RWPE1 (cell line): ENCODE measurements around the gene CNTN4.

ENCODE experiments used
- CTCF ChIA-PET: fragments of 350-600 bp; sonication (Branson Sonifier 250); formaldehyde crosslinking; extraction: SDS; loops from one replicate; lab custom pipeline; 2021; lab: Yijun Ruan, JAX
- POLR2A ChIA-PET: fragments of 400-600 bp; formaldehyde crosslinking; extraction: SDS; loops from one replicate; lab custom pipeline; 2020; ENCODE audit warnings: antibody characterized with exemption; ENCODE audit not compliant: low non-redundant PET; lab: Yijun Ruan, JAX
- DNase-seq: peaks from one replicate; pipeline ENCODE4 v3.0.0; 2012; ENCODE audit warnings: low spot score
- H3K27ac ChIP-seq: fragments of 450-650 bp; 2 replicates; pipeline ENCODE4 v1.5.1; 2017
- TF ChIP-seq, protein P1 (sequence below): fragments of 450-650 bp; conservative IDR thresholded peaks from 2 replicates; pipeline ENCODE4 v1.5.1; 2017; ENCODE audit warnings: low read depth, mild to moderate bottlenecking

The CNTN4 gene

DNA sequence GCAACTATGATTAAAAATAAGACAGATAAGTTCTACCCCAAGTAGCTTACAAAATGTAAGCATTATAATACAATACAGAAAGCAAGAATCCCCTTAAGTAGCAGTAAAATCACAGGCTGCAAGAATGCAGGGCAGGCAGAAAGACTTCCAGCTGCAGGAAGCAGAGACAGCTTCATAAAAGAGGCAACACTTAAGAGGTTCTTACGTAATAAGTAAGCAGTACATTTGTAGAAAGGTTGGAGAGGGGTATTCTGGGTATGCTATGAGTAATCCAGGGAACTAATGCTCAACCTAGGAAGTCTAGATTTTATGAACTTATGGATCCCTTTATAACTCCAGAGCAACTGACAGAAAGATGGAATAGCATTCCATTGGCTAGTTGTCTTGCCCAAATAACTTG, 859.9 kb downstream of the CNTN4 start:
- CTCF ChIA-PET = interaction anchor here (0.6 kb wide), 1 partner anchor 36 kb away, joined by 3 read pairs; no protein-coding TSS in a partner anchor
- H3K27ac ChIP-seq = no peak overlapping the region
- TF ChIP-seq, protein P1, sequence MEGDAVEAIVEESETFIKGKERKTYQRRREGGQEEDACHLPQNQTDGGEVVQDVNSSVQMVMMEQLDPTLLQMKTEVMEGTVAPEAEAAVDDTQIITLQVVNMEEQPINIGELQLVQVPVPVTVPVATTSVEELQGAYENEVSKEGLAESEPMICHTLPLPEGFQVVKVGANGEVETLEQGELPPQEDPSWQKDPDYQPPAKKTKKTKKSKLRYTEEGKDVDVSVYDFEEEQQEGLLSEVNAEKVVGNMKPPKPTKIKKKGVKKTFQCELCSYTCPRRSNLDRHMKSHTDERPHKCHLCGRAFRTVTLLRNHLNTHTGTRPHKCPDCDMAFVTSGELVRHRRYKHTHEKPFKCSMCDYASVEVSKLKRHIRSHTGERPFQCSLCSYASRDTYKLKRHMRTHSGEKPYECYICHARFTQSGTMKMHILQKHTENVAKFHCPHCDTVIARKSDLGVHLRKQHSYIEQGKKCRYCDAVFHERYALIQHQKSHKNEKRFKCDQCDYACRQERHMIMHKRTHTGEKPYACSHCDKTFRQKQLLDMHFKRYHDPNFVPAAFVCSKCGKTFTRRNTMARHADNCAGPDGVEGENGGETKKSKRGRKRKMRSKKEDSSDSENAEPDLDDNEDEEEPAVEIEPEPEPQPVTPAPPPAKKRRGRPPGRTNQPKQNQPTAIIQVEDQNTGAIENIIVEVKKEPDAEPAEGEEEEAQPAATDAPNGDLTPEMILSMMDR = no peak
- POLR2A ChIA-PET = no interaction called here
- no peak for DNase-seq

DNA sequence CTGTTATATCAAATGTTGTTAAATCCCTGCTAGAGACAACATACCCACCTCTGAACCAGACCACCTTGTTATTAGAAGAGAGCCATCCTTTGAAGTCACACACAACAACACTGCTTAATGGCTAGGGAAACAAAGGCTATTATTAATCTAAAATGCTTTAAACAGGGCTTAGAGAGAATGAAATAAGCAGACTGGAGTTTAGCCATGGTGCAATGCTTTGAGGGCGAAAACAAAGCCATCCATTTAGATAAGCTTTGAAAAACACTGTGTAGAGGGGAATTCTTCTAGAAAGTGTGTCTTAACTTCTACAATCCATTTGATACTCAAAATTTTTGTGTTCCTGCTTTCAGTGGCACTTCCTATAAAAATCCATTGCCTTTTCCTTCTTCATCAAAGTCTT, 862.9 kb downstream of the CNTN4 start:
- DNase-seq = no peak
- POLR2A ChIA-PET = no interaction called here
- CTCF ChIA-PET = no interaction called here
- H3K27ac ChIP-seq = no peak overlapping the region
- TF ChIP-seq, protein P1 = no peak

DNA sequence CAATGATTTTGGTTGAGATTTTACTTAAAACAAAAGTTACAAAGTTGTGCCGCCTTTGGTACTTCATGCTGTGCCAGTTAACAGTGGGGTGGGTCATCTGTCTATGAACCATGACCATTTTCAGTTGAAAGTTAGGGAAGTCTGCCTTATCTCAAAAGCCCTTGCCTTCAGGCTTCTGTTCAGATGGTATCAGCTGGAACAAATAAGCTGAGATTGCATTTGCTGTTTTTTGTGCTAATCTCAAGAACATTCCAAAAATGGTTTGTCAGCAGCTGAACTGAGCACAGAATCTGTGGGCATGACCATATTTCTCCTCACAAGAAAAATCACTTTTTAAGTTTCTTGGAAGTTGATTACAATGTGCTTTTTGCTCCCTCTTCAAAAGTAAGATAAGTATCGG, 869.2 kb downstream of the CNTN4 start:
- ChIA-PET POLR2A (no interaction called here), CTCF (no interaction called here)
- TF ChIP-seq, protein P1 = no peak
- no peak overlapping the region for H3K27ac ChIP-seq
- no peak for DNase-seq

DNA sequence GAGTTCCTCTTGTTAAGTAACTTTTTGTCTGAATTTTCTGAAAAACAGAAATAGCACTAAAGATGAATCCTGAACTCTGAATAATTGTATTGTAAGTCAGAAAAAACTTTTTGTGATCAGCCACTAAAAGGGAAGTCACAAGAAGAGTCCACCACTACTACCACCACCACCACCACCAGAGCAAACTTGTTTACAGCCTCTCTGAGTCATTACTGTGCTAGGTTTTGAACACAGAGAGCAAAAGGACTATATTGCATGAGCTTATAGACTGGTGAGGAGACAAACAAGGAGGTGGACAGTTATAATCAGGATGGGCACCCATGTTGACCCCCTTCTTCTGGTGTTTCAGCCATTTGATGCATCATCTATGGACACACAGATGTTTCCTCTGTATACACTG, 869.8 kb downstream of the CNTN4 start:
- H3K27ac ChIP-seq = no peak overlapping the region
- DNase-seq = no peak
- CTCF ChIA-PET = no interaction called here
- POLR2A ChIA-PET = no interaction called here
- TF ChIP-seq, protein P1 = no peak

DNA sequence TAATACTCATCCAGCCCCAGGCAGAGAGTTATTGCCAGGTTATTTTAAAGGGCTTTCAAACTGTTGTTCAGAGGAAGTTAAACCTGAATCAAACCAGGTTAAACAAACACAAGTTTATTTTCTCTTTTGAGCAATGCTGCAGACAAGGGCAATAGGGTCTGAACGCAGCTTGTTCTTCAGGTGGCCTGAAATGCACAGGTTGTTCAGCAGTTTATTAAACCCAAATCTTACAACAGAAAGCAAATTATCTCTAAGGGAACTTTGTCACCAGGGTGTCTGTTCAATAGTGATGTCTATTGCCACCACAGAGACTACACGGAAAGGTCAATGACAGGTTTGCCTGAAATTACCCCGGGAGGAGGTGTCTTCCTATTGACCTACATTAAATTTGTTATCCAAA, 877.5 kb downstream of the CNTN4 start:
- ChIA-PET POLR2A (no interaction called here), CTCF (no interaction called here)
- DNase-seq = no peak
- TF ChIP-seq, protein P1 = no peak
- H3K27ac ChIP-seq = no peak overlapping the region

DNA sequence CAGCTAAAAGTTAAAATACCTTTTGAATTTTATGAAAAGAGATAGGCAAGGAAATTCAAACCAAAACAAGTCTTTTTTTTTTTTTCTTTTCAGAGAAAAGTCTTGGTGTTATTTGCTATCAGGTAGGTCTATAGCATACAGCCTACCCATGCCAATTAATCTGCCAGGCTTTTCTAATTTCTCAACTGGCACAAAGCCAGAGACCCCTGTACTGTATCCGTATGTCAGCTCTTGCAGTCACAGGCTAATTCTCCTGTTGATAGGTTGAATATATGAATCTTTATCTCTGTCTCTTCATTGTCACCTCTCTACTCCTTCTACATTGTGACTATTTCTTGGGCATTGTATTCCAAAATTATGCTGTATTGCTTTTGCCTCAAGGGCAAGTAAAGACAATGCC, 878.1 kb downstream of the CNTN4 start:
- ChIA-PET CTCF (no interaction called here), POLR2A (no interaction called here)
- no peak overlapping the region for H3K27ac ChIP-seq
- DNase-seq = no peak
- TF ChIP-seq, protein P1 = no peak
